ENCODE results near the gene L3MBTL1. TPM values are rescaled to one million over a fixed set of nuclear protein-coding genes. Genes with fewer than 3 reads are reported as not detected.

The L3MBTL1 gene
- total RNA-seq, 4 donors from 2014 or later = 12.5 to 45.3 (median 29.2) TPM

DNA sequence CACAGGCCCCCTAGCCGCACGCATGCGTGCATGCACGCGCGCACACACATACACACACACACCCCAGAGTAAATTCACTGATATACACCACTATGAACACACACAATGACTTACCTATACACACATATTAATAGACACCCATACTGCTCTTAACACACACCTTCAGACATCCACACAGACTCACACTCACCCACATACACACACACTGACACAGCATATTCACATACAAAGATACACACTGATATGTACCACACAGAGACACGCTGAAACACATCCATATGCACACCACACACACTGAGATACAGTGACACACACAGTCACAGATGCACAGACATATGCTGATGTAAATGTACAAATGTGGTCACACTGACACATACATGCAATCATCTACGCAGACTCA is 57.0 kb downstream of the L3MBTL1 start:
- no peaks in the 10 kb centered on the region for H3K9me3 ChIP-seq
- intact Hi-C loops (cut with DNase I) = no loop called here
- no peaks in the 10 kb centered on the region for H3K27me3 ChIP-seq
- H3K27ac ChIP-seq = no peak overlapping the region
- TF ChIP-seq, protein P1, sequence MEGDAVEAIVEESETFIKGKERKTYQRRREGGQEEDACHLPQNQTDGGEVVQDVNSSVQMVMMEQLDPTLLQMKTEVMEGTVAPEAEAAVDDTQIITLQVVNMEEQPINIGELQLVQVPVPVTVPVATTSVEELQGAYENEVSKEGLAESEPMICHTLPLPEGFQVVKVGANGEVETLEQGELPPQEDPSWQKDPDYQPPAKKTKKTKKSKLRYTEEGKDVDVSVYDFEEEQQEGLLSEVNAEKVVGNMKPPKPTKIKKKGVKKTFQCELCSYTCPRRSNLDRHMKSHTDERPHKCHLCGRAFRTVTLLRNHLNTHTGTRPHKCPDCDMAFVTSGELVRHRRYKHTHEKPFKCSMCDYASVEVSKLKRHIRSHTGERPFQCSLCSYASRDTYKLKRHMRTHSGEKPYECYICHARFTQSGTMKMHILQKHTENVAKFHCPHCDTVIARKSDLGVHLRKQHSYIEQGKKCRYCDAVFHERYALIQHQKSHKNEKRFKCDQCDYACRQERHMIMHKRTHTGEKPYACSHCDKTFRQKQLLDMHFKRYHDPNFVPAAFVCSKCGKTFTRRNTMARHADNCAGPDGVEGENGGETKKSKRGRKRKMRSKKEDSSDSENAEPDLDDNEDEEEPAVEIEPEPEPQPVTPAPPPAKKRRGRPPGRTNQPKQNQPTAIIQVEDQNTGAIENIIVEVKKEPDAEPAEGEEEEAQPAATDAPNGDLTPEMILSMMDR (IDR thresholded peaks at IDR 0.05) = no peak
- no peak for TF ChIP-seq POLR2A (IDR thresholded peaks at IDR 0.05)
- no peaks in the 10 kb centered on the region for H3K4me1 ChIP-seq
- 96 to 97% methylated on average over 8 of the region's 8 CpGs for WGBS, 2 donors
- no peak overlapping the region for H3K4me3 ChIP-seq (replicated peaks in 1 of 3)
- H3K36me3 ChIP-seq = no peaks in the 10 kb centered on the region
- no peak for DNase-seq

DNA sequence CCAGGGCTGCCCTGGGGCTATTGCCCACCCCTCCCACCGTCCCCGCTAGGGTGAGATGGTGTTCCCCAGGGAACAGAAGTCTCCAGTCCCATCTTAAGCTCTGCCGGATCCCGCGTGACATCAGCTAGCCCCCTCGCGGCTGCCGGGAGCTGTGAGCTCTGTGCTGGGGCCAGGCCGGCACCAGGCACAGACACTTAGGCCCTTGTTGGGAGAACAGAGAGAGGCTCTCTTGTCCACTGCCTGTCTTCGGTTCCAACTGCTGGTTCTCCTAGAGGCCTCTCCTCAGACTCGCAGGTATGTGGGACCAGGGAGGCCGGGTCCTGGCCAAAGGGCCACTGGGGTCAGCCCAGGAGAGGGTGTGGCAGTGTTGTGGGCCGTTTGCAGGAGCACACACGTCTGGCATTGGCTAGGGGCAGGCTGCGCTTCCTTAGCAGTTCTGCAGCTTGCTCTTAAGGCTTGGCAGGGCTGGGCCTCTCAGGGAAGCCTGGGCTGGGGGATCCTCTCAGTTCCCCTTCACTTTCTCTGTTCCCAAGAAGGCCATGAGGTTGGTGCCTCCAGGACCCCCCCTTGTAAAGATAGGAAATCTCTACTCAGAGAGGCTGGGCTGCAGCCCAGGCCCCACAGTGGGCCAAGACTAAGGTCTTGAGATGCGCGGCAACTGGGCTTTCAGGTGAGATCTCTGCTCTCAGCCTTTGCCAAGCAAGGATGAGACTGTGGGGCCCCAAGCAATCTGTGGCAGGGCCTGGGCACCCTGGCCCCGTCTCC is 57.7 kb downstream of the L3MBTL1 start:
- intact Hi-C loops (cut with DNase I) = no loop called here
- Histone ChIP-seq H3K36me3 (no peaks in the 10 kb centered on the region), H3K27ac (no peak overlapping the region), H3K9me3 (no peaks in the 10 kb centered on the region), H3K4me3 (replicated peaks in 1 of 3) (no peak overlapping the region), H3K27me3 (no peaks in the 10 kb centered on the region), H3K4me1 (no peaks in the 10 kb centered on the region)
- TF ChIP-seq POLR2A (IDR thresholded peaks at IDR 0.05) = no peak
- 63% methylated on average over 5 to 6 of the region's 18 CpGs for WGBS, 2 donors
- no peak for DNase-seq

DNA sequence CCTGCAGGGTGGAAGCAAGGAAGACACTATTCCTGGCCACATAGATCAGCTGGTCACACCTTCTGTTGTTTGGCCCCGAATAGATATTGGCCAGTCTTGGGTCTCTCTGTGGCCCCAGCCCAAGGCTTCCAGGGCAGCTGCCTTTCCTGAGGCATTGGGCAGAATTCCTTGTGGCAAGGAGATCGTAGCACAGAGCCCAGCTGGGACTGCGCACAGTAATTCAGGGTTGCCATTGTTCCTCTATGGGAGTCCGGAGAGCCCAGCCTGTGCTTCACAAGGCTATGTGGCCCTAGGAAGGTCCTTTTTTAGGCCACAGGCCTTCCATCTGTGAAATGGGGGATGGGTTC is 58.2 kb downstream of the L3MBTL1 start:
- 87% methylated on average over 3 of the region's 4 CpGs for WGBS, 2 donors
- no peak for DNase-seq
- intact Hi-C loops (cut with DNase I) = no loop called here
- no peaks in the 10 kb centered on the region for H3K27me3 ChIP-seq
- no peaks in the 10 kb centered on the region for H3K4me1 ChIP-seq
- no peak overlapping the region for H3K27ac ChIP-seq
- no peaks in the 10 kb centered on the region for H3K36me3 ChIP-seq
- no peak overlapping the region for H3K4me3 ChIP-seq (replicated peaks in 1 of 3)
- TF ChIP-seq POLR2A (IDR thresholded peaks at IDR 0.05) = no peak
- TF ChIP-seq, protein P1 (IDR thresholded peaks at IDR 0.05) = no peak
- no peaks in the 10 kb centered on the region for H3K9me3 ChIP-seq

DNA sequence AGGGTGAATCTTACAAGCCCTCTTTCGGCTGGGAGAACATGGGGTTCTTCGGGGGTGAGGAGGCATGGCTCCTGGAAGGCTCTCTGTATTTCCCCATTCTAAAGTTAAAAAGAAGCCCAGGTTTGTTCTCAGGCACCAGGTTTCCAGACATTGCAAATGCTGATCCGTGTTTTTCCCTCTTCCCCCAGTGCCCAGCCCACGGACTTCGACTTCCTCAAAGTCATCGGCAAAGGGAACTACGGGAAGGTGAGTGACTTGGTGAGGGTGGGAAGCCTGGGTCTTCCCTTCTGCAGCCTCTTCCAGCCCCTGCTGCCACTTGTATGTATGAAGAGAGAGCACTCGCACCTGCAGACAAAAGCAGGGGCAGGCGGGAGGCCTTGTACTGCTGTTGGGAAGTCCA is 60.0 kb downstream of the L3MBTL1 start:
- 95 to 98% methylated on average over 9 of the region's 9 CpGs for WGBS, 2 donors
- TF ChIP-seq POLR2A (IDR thresholded peaks at IDR 0.05) = no peak
- TF ChIP-seq, protein P1 (IDR thresholded peaks at IDR 0.05) = no peak
- intact Hi-C loops (cut with DNase I) = no loop called here

DNA sequence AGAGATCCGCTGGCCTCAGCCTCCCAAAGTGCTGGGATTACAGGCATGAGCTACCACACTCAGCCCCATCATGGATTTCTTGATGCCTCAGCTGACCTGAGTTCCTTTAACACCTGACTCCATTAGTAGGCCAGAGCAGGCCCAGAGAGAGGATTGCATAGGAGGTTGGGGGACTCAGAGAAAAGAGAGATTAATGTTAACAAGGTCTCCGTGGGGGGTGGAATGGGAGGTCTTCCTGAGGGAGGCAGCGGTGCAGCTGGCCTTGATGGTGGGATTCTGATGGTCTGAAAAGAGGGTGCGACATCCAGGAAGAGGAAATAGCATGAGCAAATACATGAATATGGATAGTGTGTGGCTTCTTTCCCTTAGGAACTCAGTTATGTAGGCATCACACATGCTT is 61.2 kb downstream of the L3MBTL1 start:
- TF ChIP-seq, protein P1 (IDR thresholded peaks at IDR 0.05) = no peak
- no peak for TF ChIP-seq POLR2A (IDR thresholded peaks at IDR 0.05)
- Histone ChIP-seq H3K4me1 (no peaks in the 10 kb centered on the region), H3K4me3 (replicated peaks in 1 of 3) (no peak overlapping the region), H3K27me3 (no peaks in the 10 kb centered on the region), H3K9me3 (no peaks in the 10 kb centered on the region), H3K36me3 (no peaks in the 10 kb centered on the region), H3K27ac (no peak overlapping the region)
- DNase-seq = no peak
- intact Hi-C loops (cut with DNase I) = no loop called here
- WGBS, 2 donors = 96 to 97% methylated on average over 4 of the region's 4 CpGs

More for the DNA sequence above, 60.0 kb downstream of the L3MBTL1 start:
- Histone ChIP-seq H3K4me1 (no peaks in the 10 kb centered on the region), H3K27ac (no peak overlapping the region), H3K4me3 (replicated peaks in 1 of 3) (no peak overlapping the region), H3K9me3 (no peaks in the 10 kb centered on the region), H3K36me3 (no peaks in the 10 kb centered on the region), H3K27me3 (no peaks in the 10 kb centered on the region)
- no peak for DNase-seq

Data from thyroid gland (tissue), 4 donors.